ENCODE data around the gene ABCA1. TPM values are rescaled to one million over a fixed set of nuclear protein-coding genes. Genes with fewer than 3 reads are reported as not detected.

Gene ABCA1
- polyA plus RNA-seq, 1 donor (not counting 4 experiments of a cell fraction or from before 2014, with no cell fraction given), result 23.0 TPM

GRCh38 chr9:104866191-104866590, 61.8 kb downstream of the ABCA1 start:
- FAIRE-seq (no peak), DNase-seq (ENCODE audit: low read depth, low spot score) (no peak)
- Histone ChIP-seq H2AFZ (ENCODE audit: control insufficient read depth, low read length) (no peak overlapping the region), H3K4me2 (ENCODE audit: control insufficient read depth, extremely low read depth, insufficient read depth, low read depth, low read length) (no peak overlapping the region), H3K9ac (ENCODE audit: control insufficient read depth, extremely low read depth, insufficient read depth, low read length) (no peak overlapping the region), H3K27ac (ENCODE audit: control insufficient read depth, insufficient read depth, low read length) (no peak overlapping the region), H3K36me3 (ENCODE audit: control insufficient read depth in 2 of 2, extremely low read depth in 1 of 2, insufficient read depth in 2 of 2, low read length in 2 of 2) (peaks cover 3 to 20% of the 10 kb centered on the region in 2 experiments), H3K9me1 (ENCODE audit: control insufficient read depth, extremely low read depth, insufficient read depth, low read length) (peaks cover 2% of the 10 kb centered on the region), H4K20me1 (ENCODE audit: control insufficient read depth, extremely low read depth, insufficient read depth, low read length) (no peaks in the 10 kb centered on the region), H3K79me2 (ENCODE audit: control insufficient read depth, insufficient read depth, low read length) (peaks cover 10% of the 10 kb centered on the region), H3K4me1 (ENCODE audit: control insufficient read depth, extremely low read depth, insufficient read depth, low read length) (peaks cover 45% of the 10 kb centered on the region), H3K9me3 (ENCODE audit: control insufficient read depth, low read depth, low read length) (no peaks in the 10 kb centered on the region), H3K4me3 (ENCODE audit: control insufficient read depth in 2 of 3, extremely low read depth in 1 of 3, insufficient read depth in 2 of 3, low read depth in 1 of 3, low read length in 3 of 3) (no peak overlapping the region), H3K27me3 (ENCODE audit: control insufficient read depth, extremely low read depth, insufficient read depth, low read length) (no peaks in the 10 kb centered on the region)
- dilution Hi-C loops (cut with MboI; ENCODE audit: extremely low pct_ligation_motif_present, low sequenced_read_pairs), result no loop called here
- no peak for TF ChIP-seq EZH2 (IDR thresholded peaks at IDR 0.05; ENCODE audit: low read length)
- no peak for TF ChIP-seq CTCF (optimal IDR thresholded peaks at IDR 0.05 in 1 of 3, IDR thresholded peaks at IDR 0.05 in 1 of 3, conservative IDR thresholded peaks at IDR 0.05 in 1 of 3; ENCODE audit: extremely low read depth in 1 of 3, insufficient read depth in 2 of 3, low read length in 3 of 3)

GRCh38 chr9:104864675-104865104, 63.3 kb downstream of the ABCA1 start:
- no peak overlapping the region for H3K9ac ChIP-seq (ENCODE audit: control insufficient read depth, extremely low read depth, insufficient read depth, low read length)
- no peak for FAIRE-seq

More at GRCh38 chr9:104864675-104865104, 63.3 kb downstream of the ABCA1 start:
- no peaks in the 10 kb centered on the region for H3K27me3 ChIP-seq (ENCODE audit: control insufficient read depth, extremely low read depth, insufficient read depth, low read length)
- no peak overlapping the region for H3K27ac ChIP-seq (ENCODE audit: control insufficient read depth, insufficient read depth, low read length)
- H3K36me3 ChIP-seq (ENCODE audit: control insufficient read depth in 2 of 2, extremely low read depth in 1 of 2, insufficient read depth in 2 of 2, low read length in 2 of 2), result peaks cover 3 to 18% of the 10 kb centered on the region in 2 experiments
- dilution Hi-C loops (cut with MboI; ENCODE audit: extremely low pct_ligation_motif_present, low sequenced_read_pairs), result loop anchor here (5.0 kb wide), 1 partner anchor 58 kb away; no protein-coding TSS in a partner anchor
- H3K4me2 ChIP-seq (ENCODE audit: control insufficient read depth, extremely low read depth, insufficient read depth, low read depth, low read length), result no peak overlapping the region
- no peak for DNase-seq (ENCODE audit: low read depth, low spot score)
- H3K9me3 ChIP-seq (ENCODE audit: control insufficient read depth, low read depth, low read length), result no peaks in the 10 kb centered on the region
- no peaks in the 10 kb centered on the region for H4K20me1 ChIP-seq (ENCODE audit: control insufficient read depth, extremely low read depth, insufficient read depth, low read length)
- TF ChIP-seq EZH2 (IDR thresholded peaks at IDR 0.05; ENCODE audit: low read length), result no peak
- no peak for TF ChIP-seq CTCF (optimal IDR thresholded peaks at IDR 0.05 in 1 of 3, IDR thresholded peaks at IDR 0.05 in 1 of 3, conservative IDR thresholded peaks at IDR 0.05 in 1 of 3; ENCODE audit: extremely low read depth in 1 of 3, insufficient read depth in 2 of 3, low read length in 3 of 3)
- H3K79me2 ChIP-seq (ENCODE audit: control insufficient read depth, insufficient read depth, low read length), result peaks cover 8% of the 10 kb centered on the region
- peaks cover 2% of the 10 kb centered on the region for H3K9me1 ChIP-seq (ENCODE audit: control insufficient read depth, extremely low read depth, insufficient read depth, low read length)
- H3K4me3 ChIP-seq (ENCODE audit: control insufficient read depth in 2 of 3, extremely low read depth in 1 of 3, insufficient read depth in 2 of 3, low read depth in 1 of 3, low read length in 3 of 3), result no peak overlapping the region
- H2AFZ ChIP-seq (ENCODE audit: control insufficient read depth, low read length), result no peak overlapping the region
- peaks cover 32% of the 10 kb centered on the region for H3K4me1 ChIP-seq (ENCODE audit: control insufficient read depth, extremely low read depth, insufficient read depth, low read length)

All from keratinocyte (primary cell).